Astrocyte (in vitro differentiated cells and primary cell): ENCODE results near the gene CCR3. TPM values are rescaled to one million over a fixed set of nuclear protein-coding genes. Genes with fewer than 3 reads are reported as not detected.

Experiments
- DNase-seq: peaks from one replicate; pipeline ENCODE4 v3.0.0-alpha.2; 2010; ENCODE audit warnings: low read depth
- FAIRE-seq: peaks from 2 replicates; lab custom pipeline; 2011; peaks lifted over from hg19 to GRCh38; lab: Jason Lieb, UNC
- H2AFZ ChIP-seq: 2 replicates; pipeline ENCODE4 v1.6.0; 2012; ENCODE audit warnings: low read depth, low read length, inconsistent platforms
- H3K27ac ChIP-seq: 2 replicates; pipeline ENCODE4 v1.5.1; 2011; ENCODE audit warnings: low read depth, low read length, inconsistent platforms
- H3K27me3 ChIP-seq: 2 replicates; pipeline ENCODE4 v1.6.0; 2011; ENCODE audit warnings: low read length, inconsistent platforms; ENCODE audit not compliant: insufficient read depth
- H3K36me3 ChIP-seq: 2 replicates; pipeline ENCODE4 v1.5.1; 2011; ENCODE audit warnings: low read length, inconsistent platforms; ENCODE audit not compliant: insufficient read depth
- H3K4me1 ChIP-seq: 2 replicates; pipeline ENCODE4 v1.5.1; 2011; ENCODE audit warnings: low read length, inconsistent platforms; ENCODE audit not compliant: insufficient read depth
- H3K4me2 ChIP-seq: 2 replicates; pipeline ENCODE4 v1.6.0; 2012; ENCODE audit warnings: low read length, inconsistent platforms
- H3K4me3 ChIP-seq: 2 replicates; pipeline ENCODE4 v1.5.1; 2011; ENCODE audit warnings: low read depth, mild to moderate bottlenecking, low read length, inconsistent platforms; ENCODE audit not compliant: insufficient read depth
- H3K79me2 ChIP-seq: 2 replicates; pipeline ENCODE4 v1.6.0; 2012; ENCODE audit warnings: mild to moderate bottlenecking, low read length, inconsistent platforms; ENCODE audit not compliant: insufficient read depth
- H3K9ac ChIP-seq: 2 replicates; pipeline ENCODE4 v1.6.0; 2012; ENCODE audit warnings: mild to moderate bottlenecking, low read length, inconsistent platforms
- H3K9me3 ChIP-seq: 2 replicates; pipeline ENCODE4 v1.5.1; 2012; ENCODE audit warnings: low read depth, mild to moderate bottlenecking, low read length, inconsistent platforms; ENCODE audit not compliant: insufficient read depth
- H4K20me1 ChIP-seq: 2 replicates; pipeline ENCODE4 v1.6.0; 2012; ENCODE audit warnings: low read length, inconsistent platforms; ENCODE audit not compliant: insufficient read depth
- H3K27ac Mint-ChIP-seq: one replicate; pipeline ENCODE4 v1.8.0; 2021; ENCODE audit warnings: mild to moderate bottlenecking, mixed read lengths; ENCODE audit not compliant: unreplicated experiment
- H3K27me3 Mint-ChIP-seq: one replicate; pipeline ENCODE4 v1.8.0; 2021; ENCODE audit warnings: low read depth, mixed read lengths; ENCODE audit not compliant: unreplicated experiment
- H3K36me3 Mint-ChIP-seq: one replicate; pipeline ENCODE4 v1.8.0; 2021; ENCODE audit warnings: low read depth, mixed read lengths; ENCODE audit not compliant: unreplicated experiment
- H3K4me1 Mint-ChIP-seq: one replicate; pipeline ENCODE4 v1.8.0; 2021; ENCODE audit warnings: low read depth, mixed read lengths; ENCODE audit not compliant: unreplicated experiment
- H3K4me3 Mint-ChIP-seq: one replicate; pipeline ENCODE4 v1.8.0; 2021; ENCODE audit warnings: mild to moderate bottlenecking, moderate library complexity, mixed read lengths; ENCODE audit not compliant: unreplicated experiment
- H3K9me3 Mint-ChIP-seq: one replicate; pipeline ENCODE4 v1.8.0; 2021; ENCODE audit warnings: mild to moderate bottlenecking, mixed read lengths; ENCODE audit not compliant: unreplicated experiment
- CTCF ChIP-seq: IDR thresholded peaks from 2 replicates; pipeline ENCODE4 v1.5.1; 2011; ENCODE audit warnings: low read depth, mild to moderate bottlenecking, inconsistent platforms, low read length, moderate library complexity; ENCODE audit not compliant: insufficient read depth
- EZH2 ChIP-seq: IDR thresholded peaks from 2 replicates; pipeline ENCODE4 v1.6.1; 2012; ENCODE audit warnings: mild to moderate bottlenecking, low read length, inconsistent platforms; ENCODE audit not compliant: insufficient read depth
- total RNA-seq: library from RNA; stranded (reverse); gene quantifications from 2 replicates; pipeline ENCODE4 v1.2.1, GENCODE V29; 2021

Gene CCR3
- total RNA-seq, 1 donor from 2014 or later = not detected

GRCh38 chr3:46283881-46284450 is 41.7 kb downstream of the CCR3 start:
- Histone ChIP-seq H4K20me1 (no peaks in the 10 kb centered on the region), H3K4me3 (no peak overlapping the region), H3K4me1 (no peaks in the 10 kb centered on the region), H3K27me3 (peaks cover 6% of the 10 kb centered on the region), H3K9me3 (no peaks in the 10 kb centered on the region), H3K9ac (no peak overlapping the region), H3K36me3 (no peaks in the 10 kb centered on the region), H3K4me2 (no peak overlapping the region), H2AFZ (no peak overlapping the region), H3K27ac (no peak overlapping the region), H3K79me2 (no peaks in the 10 kb centered on the region)
- Mint-ChIP-seq H3K27me3 (peaks cover 13% of the 10 kb centered on the region), H3K27ac (no peak overlapping the region), H3K9me3 (peaks cover 7% of the 10 kb centered on the region), H3K4me1 (no peaks in the 10 kb centered on the region), H3K36me3 (peaks cover 2% of the 10 kb centered on the region), H3K4me3 (no peak overlapping the region)
- no peak for DNase-seq
- no peak for FAIRE-seq
- TF ChIP-seq CTCF = no peak
- TF ChIP-seq EZH2 = no peak

GRCh38 chr3:46284981-46285683 is 42.9 kb downstream of the CCR3 start:
- no peak overlapping the region for H2AFZ ChIP-seq
- H3K9me3 Mint-ChIP-seq = no peaks in the 10 kb centered on the region
- peaks cover 2% of the 10 kb centered on the region for H3K36me3 Mint-ChIP-seq
- no peak overlapping the region for H3K4me3 ChIP-seq
- H3K4me1 Mint-ChIP-seq = no peaks in the 10 kb centered on the region
- no peak overlapping the region for H3K4me2 ChIP-seq
- TF ChIP-seq CTCF (no peak), EZH2 (no peak)
- H3K27ac Mint-ChIP-seq = no peak overlapping the region
- H3K27ac ChIP-seq = no peak overlapping the region
- H3K4me3 Mint-ChIP-seq = no peak overlapping the region
- DNase-seq = no peak
- no peak for FAIRE-seq
- H4K20me1 ChIP-seq = no peaks in the 10 kb centered on the region
- H3K4me1 ChIP-seq = no peaks in the 10 kb centered on the region
- H3K36me3 ChIP-seq = no peaks in the 10 kb centered on the region
- H3K9ac ChIP-seq = no peak overlapping the region
- no peaks in the 10 kb centered on the region for H3K9me3 ChIP-seq
- peaks cover 14% of the 10 kb centered on the region for H3K27me3 Mint-ChIP-seq
- no peaks in the 10 kb centered on the region for H3K79me2 ChIP-seq
- H3K27me3 ChIP-seq = peaks cover 6% of the 10 kb centered on the region
